ENCODE measurements around the gene GFAP. TPM values are rescaled to one million over a fixed set of nuclear protein-coding genes. Genes with fewer than 3 reads are reported as not detected.

The GFAP gene
- total and polyA plus RNA-seq, 8 donors: 0.12 to 2.2 (median 0.85) TPM

GRCh38 chr17:44906010-44906646 lies 9.2 kb downstream of the GFAP start:
- Histone ChIP-seq H3K36me3 (no peaks in the 10 kb centered on the region), H3K27me3 (no peaks in the 10 kb centered on the region), H3K9me3 (no peaks in the 10 kb centered on the region), H3K27ac (no peak overlapping the region), H3K4me1 (peaks cover 0 to 2% (median 0%) of the 10 kb centered on the region in 3 donors), H3K4me3 (no peak overlapping the region)
- ATAC-seq (peak in 1 of 4 donors; percentile 34), DNase-seq (no peak), FAIRE-seq (no peak)
- TF ChIP-seq CTCF (IDR thresholded peaks at IDR 0.05): no peak
- intact Hi-C loops (cut with DNase I): no loop called here
- 69% methylated on average over 10 of the region's 10 CpGs for WGBS, 2 donors

GRCh38 chr17:44905006-44906000 lies 10.0 kb downstream of the GFAP start:
- Histone ChIP-seq H3K4me1 (no peaks in the 10 kb centered on the region), H3K36me3 (no peaks in the 10 kb centered on the region), H3K9me3 (no peaks in the 10 kb centered on the region), H3K4me3 (no peak overlapping the region), H3K27ac (no peak overlapping the region), H3K27me3 (no peaks in the 10 kb centered on the region)
- ATAC-seq (no peak), DNase-seq (no peak), FAIRE-seq (no peak)
- WGBS, 2 donors: 67 to 74% methylated on average over 9 of the region's 9 CpGs
- intact Hi-C loops (cut with DNase I): no loop called here
- no peak for TF ChIP-seq CTCF (IDR thresholded peaks at IDR 0.05)

- Histone ChIP-seq H3K36me3 (no peaks in the 10 kb centered on the region), H3K4me1 (peaks cover 0 to 4% (median 0%) of the 10 kb centered on the region in 3 donors), H3K9me3 (no peaks in the 10 kb centered on the region), H3K27me3 (no peaks in the 10 kb centered on the region), H3K27ac (no peak overlapping the region), H3K4me3 (no peak overlapping the region)
- TF ChIP-seq CTCF (IDR thresholded peaks at IDR 0.05): no peak
- 84 to 87% methylated on average over 35 of the region's 35 CpGs for WGBS, 2 donors
- DNase-seq: peak in 1 of 6 donors; percentile 51
- no peak for ATAC-seq
- no peak for FAIRE-seq
- intact Hi-C loops (cut with DNase I): no loop called here
Measured at GRCh38 chr17:44904001-44904984, 11.0 kb downstream of the GFAP start.

- intact Hi-C loops (cut with DNase I): no loop called here
- H3K9me3 ChIP-seq: no peaks in the 10 kb centered on the region
- no peak for FAIRE-seq
- no peak for TF ChIP-seq CTCF (IDR thresholded peaks at IDR 0.05)
- no peak for ATAC-seq
- no peak for DNase-seq
- H3K4me1 ChIP-seq: peaks cover 0 to 9% (median 3%) of the 10 kb centered on the region in 3 donors
- no peak overlapping the region for H3K4me3 ChIP-seq
- no peak overlapping the region for H3K27ac ChIP-seq
- WGBS, 2 donors: 62 to 66% methylated on average over 8 of the region's 8 CpGs
- no peaks in the 10 kb centered on the region for H3K27me3 ChIP-seq
- no peaks in the 10 kb centered on the region for H3K36me3 ChIP-seq
Measured at GRCh38 chr17:44903012-44903685, 12.2 kb downstream of the GFAP start.
